COLO668 (cell line): Measurements from ENCODE around the gene CHI3L2.
A peak's percentile ranks its signal among the peaks of the same experiment; 100 is the strongest.
"Not testable (repeated sequence)": the region's sequence is repeated elsewhere in the genome, so short reads cannot be mapped to it uniquely, and the experiment has no call there.

Experiments used
- DNase-seq: peaks from one replicate; lab custom pipeline; 2025; ENCODE audit not compliant: unreplicated experiment; lab: John Stamatoyannopoulos, UW

Gene CHI3L2

GRCh38 chr1:111201275-111202090 is 26.0 kb upstream of the CHI3L2 start:
- no peak for DNase-seq

GRCh38 chr1:111202366-111202706 is 25.2 kb upstream of the CHI3L2 start:
- DNase-seq: no peak

GRCh38 chr1:111202707-111203623 is 24.5 kb upstream of the CHI3L2 start:
- DNase-seq: peak; percentile 28

GRCh38 chr1:111203681-111204200 is 23.8 kb upstream of the CHI3L2 start:
- peak; percentile 92 for DNase-seq

- DNase-seq: peak; percentile 80
Measured at GRCh38 chr1:111204201-111204982, 23.1 kb upstream of the CHI3L2 start.

GRCh38 chr1:111204983-111205713 is 22.4 kb upstream of the CHI3L2 start:
- no peak for DNase-seq

- DNase-seq: no peak
Measured at GRCh38 chr1:111205714-111206050, 21.8 kb upstream of the CHI3L2 start.

- no peak for DNase-seq
Measured at GRCh38 chr1:111208921-111209320, 18.6 kb upstream of the CHI3L2 start.

- DNase-seq: no peak
Measured at GRCh38 chr1:111209622-111210021, 17.9 kb upstream of the CHI3L2 start.

- no peak for DNase-seq
Measured at GRCh38 chr1:111211921-111212320, 15.6 kb upstream of the CHI3L2 start.

GRCh38 chr1:111212634-111213335 is 14.7 kb upstream of the CHI3L2 start:
- DNase-seq: no peak

- DNase-seq: no peak
Measured at GRCh38 chr1:111213412-111213811, 14.1 kb upstream of the CHI3L2 start.

- DNase-seq: no peak
Measured at GRCh38 chr1:111214074-111214801, 13.3 kb upstream of the CHI3L2 start.

GRCh38 chr1:111214884-111215283 is 12.6 kb upstream of the CHI3L2 start:
- DNase-seq: no peak

- not testable (repeated sequence) for DNase-seq
Measured at GRCh38 chr1:111215285-111215684, 12.2 kb upstream of the CHI3L2 start.

GRCh38 chr1:111216751-111217150 is 10.8 kb upstream of the CHI3L2 start:
- DNase-seq: no peak

- no peak for DNase-seq
Measured at GRCh38 chr1:111217183-111217910, 10.2 kb upstream of the CHI3L2 start.

GRCh38 chr1:111218701-111219556 is 8.6 kb upstream of the CHI3L2 start:
- no peak for DNase-seq
